GM06990 (cell line): ENCODE results near the gene ABCA13.

Experiments used
- DNase-seq: peaks from one replicate; pipeline ENCODE4 v3.0.0-alpha.2; 2011; ENCODE audit not compliant: insufficient read length; ENCODE audit errors: extremely low read depth
- H3K27me3 ChIP-seq: replicated peaks from 2 replicates; pipeline ENCODE4 v1.6.0; 2011; ENCODE audit warnings: low read length; ENCODE audit not compliant: control insufficient read depth, insufficient read depth
- H3K36me3 ChIP-seq: 2 replicates; pipeline ENCODE4 v1.5.1; 2011; ENCODE audit warnings: low read length; ENCODE audit not compliant: control insufficient read depth, insufficient read depth
- H3K4me3 ChIP-seq: replicated peaks from 2 replicates; pipeline ENCODE4 v1.5.1; 2011; ENCODE audit warnings: low read depth, mild to moderate bottlenecking, control low read depth, low read length
- CTCF ChIP-seq: IDR thresholded peaks from 2 replicates; pipeline ENCODE4 v1.5.1; 2011; ENCODE audit warnings: low read length, control low read depth, mild to moderate bottlenecking, inconsistent platforms; ENCODE audit not compliant: insufficient read depth, poor library complexity, severe bottlenecking

ABCA13 gene

DNA sequence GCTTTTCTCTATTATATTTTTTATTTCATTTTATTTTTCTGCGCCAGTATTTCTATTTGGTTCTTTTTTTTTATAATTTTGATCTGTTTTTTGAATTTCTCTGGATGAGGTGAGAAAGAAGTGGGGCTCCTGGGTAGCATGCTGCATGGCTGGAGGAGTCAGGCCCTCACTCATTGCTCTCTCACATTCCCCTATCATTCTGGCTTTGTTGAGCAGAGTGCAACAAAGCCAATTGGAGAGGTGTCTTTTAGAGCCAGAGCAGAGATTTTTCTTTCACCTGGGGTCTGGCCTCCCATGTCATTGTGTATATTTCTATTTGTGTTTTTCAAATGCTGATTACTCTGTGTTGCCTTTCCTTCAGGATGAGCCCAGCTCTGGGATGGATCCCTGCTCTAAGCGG is 423.1 kb downstream of the ABCA13 start:
- no peaks in the 10 kb centered on the region for H3K27me3 ChIP-seq
- H3K36me3 ChIP-seq: no peaks in the 10 kb centered on the region
- no peak overlapping the region for H3K4me3 ChIP-seq
- no peak for DNase-seq
- TF ChIP-seq CTCF: no peak

DNA sequence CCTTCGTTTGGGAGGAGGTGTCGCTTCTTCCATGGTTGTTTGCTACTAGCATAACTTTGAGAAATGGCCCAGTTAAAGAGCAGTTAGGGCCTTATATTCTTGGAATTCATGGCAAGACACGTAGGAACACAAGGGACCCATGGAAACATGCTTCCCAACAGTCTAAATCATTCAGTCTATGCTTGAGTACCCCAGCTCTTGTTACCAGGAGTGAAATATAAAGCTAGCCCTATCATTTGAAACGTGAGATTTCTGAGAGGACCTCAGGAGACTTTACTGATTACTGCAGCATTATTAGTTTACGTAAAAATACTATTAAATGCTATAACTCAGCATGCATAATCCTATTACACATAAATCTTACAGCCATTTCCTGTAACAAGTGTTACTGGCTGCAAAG is 424.5 kb downstream of the ABCA13 start:
- Histone ChIP-seq H3K27me3 (no peaks in the 10 kb centered on the region), H3K36me3 (no peaks in the 10 kb centered on the region), H3K4me3 (no peak overlapping the region)
- TF ChIP-seq CTCF: no peak
- DNase-seq: no peak

- no peak for TF ChIP-seq CTCF
- H3K36me3 ChIP-seq: no peaks in the 10 kb centered on the region
- H3K27me3 ChIP-seq: no peaks in the 10 kb centered on the region
- DNase-seq: no peak
- H3K4me3 ChIP-seq: no peak overlapping the region
Observed at GRCh38 chr7:48610705-48611104, 439.4 kb downstream of the ABCA13 start.

DNA sequence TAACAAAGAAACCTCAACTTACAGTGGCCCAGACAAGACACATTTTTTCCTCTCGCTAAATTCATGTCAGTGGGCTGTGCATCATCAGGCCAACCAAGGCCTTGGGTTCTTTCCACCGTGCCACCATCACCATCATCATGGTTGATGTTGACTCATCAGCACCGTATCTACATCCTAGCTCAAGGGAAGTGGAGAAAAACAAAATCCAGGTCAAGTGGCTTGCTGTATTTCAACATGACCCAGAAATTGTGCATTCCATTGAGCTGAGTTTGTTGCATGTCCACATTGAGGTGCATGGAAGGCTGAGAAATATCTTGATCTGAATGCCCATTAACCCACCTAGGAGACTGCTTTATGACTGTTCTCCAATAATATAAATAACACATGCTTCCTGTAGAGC is 440.7 kb downstream of the ABCA13 start:
- no peak for TF ChIP-seq CTCF
- H3K4me3 ChIP-seq: no peak overlapping the region
- no peak for DNase-seq
- no peaks in the 10 kb centered on the region for H3K36me3 ChIP-seq
- H3K27me3 ChIP-seq: no peaks in the 10 kb centered on the region

GRCh38 chr7:48617508-48617907 is 446.2 kb downstream of the ABCA13 start:
- no peaks in the 10 kb centered on the region; the same call in 1 of the 2 replicates for H3K27me3 ChIP-seq
- H3K36me3 ChIP-seq: no peaks in the 10 kb centered on the region
- no peak for DNase-seq
- no peak for TF ChIP-seq CTCF
- no peak overlapping the region for H3K4me3 ChIP-seq

DNA sequence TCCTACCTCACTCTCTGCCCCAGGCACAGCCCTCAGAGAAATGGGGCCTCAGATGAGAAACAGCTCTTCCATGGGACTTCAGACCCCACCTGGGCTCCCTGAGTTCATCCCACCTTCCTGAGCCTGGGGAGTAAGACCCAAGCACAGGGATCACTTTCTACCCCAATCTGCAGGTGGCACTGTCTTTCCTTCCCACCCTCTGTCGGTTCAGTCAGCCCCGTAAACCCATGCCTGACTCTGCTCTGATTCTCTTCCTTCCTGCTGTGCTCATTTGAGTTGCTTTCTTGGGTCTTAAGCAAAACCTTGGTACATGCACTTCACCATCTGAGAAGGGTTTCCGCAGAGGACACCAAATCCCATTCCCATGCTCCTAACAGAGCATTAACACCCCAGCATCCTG is 446.7 kb downstream of the ABCA13 start:
- H3K27me3 ChIP-seq: no peaks in the 10 kb centered on the region; the same call in 1 of the 2 replicates
- H3K4me3 ChIP-seq: no peak overlapping the region
- TF ChIP-seq CTCF: peak; percentile 2
- no peak for DNase-seq
- no peaks in the 10 kb centered on the region for H3K36me3 ChIP-seq
